ENCODE results near the gene NME4. TPM values are rescaled to one million over a fixed set of nuclear protein-coding genes. Genes with fewer than 3 reads are reported as not detected.
"Not testable (repeated sequence)": the region's sequence is repeated elsewhere in the genome, so short reads cannot be mapped to it uniquely, and the experiment has no call there.

NME4 gene
- total RNA-seq (43.3 and 48.7 TPM in 2 replicates), polyA plus RNA-seq (61.9 and 77.9 TPM in 2 replicates), polyA minus RNA-seq (34.8 and 50.3 TPM in 2 replicates)
- 38.7 TPM for total RNA-seq (2013)

DNA sequence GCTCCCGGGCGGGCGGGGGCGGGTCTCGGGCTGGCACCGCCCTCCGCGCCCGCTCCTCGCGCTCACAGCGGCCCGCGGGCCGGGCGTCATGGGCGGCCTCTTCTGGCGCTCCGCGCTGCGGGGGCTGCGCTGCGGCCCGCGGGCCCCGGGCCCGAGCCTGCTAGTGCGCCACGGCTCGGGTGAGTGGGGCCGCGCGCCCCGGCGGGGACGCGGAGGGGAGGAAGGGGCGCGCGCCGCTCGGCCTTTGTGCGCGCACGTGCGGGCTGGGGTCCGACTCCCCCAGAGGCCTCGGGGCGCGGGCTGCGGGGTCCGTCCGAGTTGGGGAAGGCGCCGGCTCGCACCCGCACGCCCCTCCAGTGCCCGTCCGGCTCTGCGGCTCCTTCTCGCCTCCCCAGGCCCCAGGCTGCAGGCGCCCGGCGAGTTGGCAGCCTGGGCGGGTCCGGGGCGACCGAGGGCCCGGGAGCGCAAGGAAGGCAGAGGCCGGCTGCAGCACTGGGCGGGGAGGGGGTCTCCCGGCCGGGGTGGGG lies at the start of gene NME4:
Gene NME4 (plus strand): TSS at position 65 of the 527 bp plus-strand sequence. CDS start 24 bp downstream, at position 89.
- H3K4me3 ChIP-seq (ENCODE audit: control extremely low read depth in 1 of 5, extremely low read depth in 1 of 5, insufficient read depth in 1 of 5, low read depth in 2 of 5, low read length in 4 of 5): peak within 1 kb of the TSS; percentile 36 to 57 (median 55)
- peak within 1 kb of the TSS; percentile 62 for H2AFZ ChIP-seq (ENCODE audit: insufficient read depth, low read depth, low read length, poor library complexity, severe bottlenecking)
- ATAC-seq (ENCODE audit: low read depth) (no peak), DNase-seq (peak; percentile 62)
- peaks cover 7% of the 10 kb centered on the region for H4K20me1 ChIP-seq (ENCODE audit: control insufficient read depth, insufficient read depth, low read length, poor library complexity, severe bottlenecking)
- peak within 1 kb of the TSS; percentile 32 for H3K9ac ChIP-seq (ENCODE audit: low read length)
- H3K27ac ChIP-seq (ENCODE audit: low read length in 2 of 2): no peak within 1 kb of the TSS
- H3K4me1 ChIP-seq (ENCODE audit: control insufficient read depth in 2 of 2, insufficient read depth in 2 of 2, low read length in 2 of 2): peaks cover 26 to 35% of the 10 kb centered on the region in 2 donors
- Mint-ChIP-seq H3K4me1 (peaks cover 27% of the 10 kb centered on the region), H3K4me3 (peak within 1 kb of the TSS; percentile 92), H3K27me3 (no peaks in the 10 kb centered on the region), H3K9me3 (ENCODE audit: insufficient read depth) (no peaks in the 10 kb centered on the region), H3K27ac (peak within 1 kb of the TSS; percentile 93)
- H3K9me3 ChIP-seq (ENCODE audit: control extremely low read depth in 1 of 3, control insufficient read depth in 2 of 3, insufficient read depth in 1 of 3, low read length in 2 of 3): peaks cover 0 to 6% (median 0%) of the 10 kb centered on the region in 3 donors
- POLR2A ChIA-PET: interaction anchor here (0.6 to 1.0 kb wide), 2 partner anchors 15 to 22 kb away, joined by 4 to 8 read pairs; no protein-coding TSS in a partner anchor
- WGBS (ENCODE audit: insufficient coverage): 0% methylated on average over 65 of the region's 75 CpGs
- peak within 1 kb of the TSS; percentile 79 for H3K4me2 ChIP-seq (replicated peaks; ENCODE audit: low read depth, low read length, poor library complexity, severe bottlenecking)
- TF ChIP-seq, protein P1, sequence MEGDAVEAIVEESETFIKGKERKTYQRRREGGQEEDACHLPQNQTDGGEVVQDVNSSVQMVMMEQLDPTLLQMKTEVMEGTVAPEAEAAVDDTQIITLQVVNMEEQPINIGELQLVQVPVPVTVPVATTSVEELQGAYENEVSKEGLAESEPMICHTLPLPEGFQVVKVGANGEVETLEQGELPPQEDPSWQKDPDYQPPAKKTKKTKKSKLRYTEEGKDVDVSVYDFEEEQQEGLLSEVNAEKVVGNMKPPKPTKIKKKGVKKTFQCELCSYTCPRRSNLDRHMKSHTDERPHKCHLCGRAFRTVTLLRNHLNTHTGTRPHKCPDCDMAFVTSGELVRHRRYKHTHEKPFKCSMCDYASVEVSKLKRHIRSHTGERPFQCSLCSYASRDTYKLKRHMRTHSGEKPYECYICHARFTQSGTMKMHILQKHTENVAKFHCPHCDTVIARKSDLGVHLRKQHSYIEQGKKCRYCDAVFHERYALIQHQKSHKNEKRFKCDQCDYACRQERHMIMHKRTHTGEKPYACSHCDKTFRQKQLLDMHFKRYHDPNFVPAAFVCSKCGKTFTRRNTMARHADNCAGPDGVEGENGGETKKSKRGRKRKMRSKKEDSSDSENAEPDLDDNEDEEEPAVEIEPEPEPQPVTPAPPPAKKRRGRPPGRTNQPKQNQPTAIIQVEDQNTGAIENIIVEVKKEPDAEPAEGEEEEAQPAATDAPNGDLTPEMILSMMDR (IDR thresholded peaks at IDR 0.05): no peak
- no peak for TF ChIP-seq EZH2 (IDR thresholded peaks at IDR 0.05; ENCODE audit: borderline replicate concordance, insufficient read depth, low read depth, low read length, poor library complexity, severe bottlenecking)
- CTCF ChIA-PET: no interaction called here
- no peaks in the 10 kb centered on the region for H3K79me2 ChIP-seq (ENCODE audit: control insufficient read depth, insufficient read depth, low read length)
- intact Hi-C loops (cut with micrococcal nuclease): no loop called here
- H3K27me3 ChIP-seq (replicated peaks in 1 of 4; ENCODE audit: control extremely low read depth in 1 of 4, control insufficient read depth in 3 of 4, insufficient read depth in 4 of 4, low read length in 3 of 4): no peaks in the 10 kb centered on the region
- H3K36me3 ChIP-seq (replicated peaks in 1 of 2; ENCODE audit: control extremely low read depth in 1 of 2, control insufficient read depth in 1 of 2, extremely low read depth in 1 of 2, insufficient read depth in 2 of 2, low read length in 1 of 2): peaks cover 0 to 6% of the 10 kb centered on the region in 2 experiments

GRCh38 chr16:347203-347602 lies 49.8 kb upstream of the NME4 start:
- POLR2A ChIA-PET: no interaction called here
- peaks cover 12 to 25% of the 10 kb centered on the region in 2 donors for H3K4me1 ChIP-seq (ENCODE audit: control insufficient read depth in 2 of 2, insufficient read depth in 2 of 2, low read length in 2 of 2)
- H3K27ac ChIP-seq (ENCODE audit: low read length in 2 of 2): no peak overlapping the region
- Mint-ChIP-seq H3K4me3 (no peak overlapping the region), H3K27me3 (no peaks in the 10 kb centered on the region), H3K9me3 (ENCODE audit: insufficient read depth) (no peaks in the 10 kb centered on the region), H3K27ac (no peak overlapping the region), H3K4me1 (peaks cover 43% of the 10 kb centered on the region)
- CTCF ChIA-PET: no interaction called here
- no peak overlapping the region for H3K4me3 ChIP-seq (ENCODE audit: control extremely low read depth in 1 of 5, extremely low read depth in 1 of 5, insufficient read depth in 1 of 5, low read depth in 2 of 5, low read length in 4 of 5)
- H3K9me3 ChIP-seq (ENCODE audit: control extremely low read depth in 1 of 3, control insufficient read depth in 2 of 3, insufficient read depth in 1 of 3, low read length in 2 of 3): no peaks in the 10 kb centered on the region
- no peak overlapping the region for H3K4me2 ChIP-seq (replicated peaks; ENCODE audit: low read depth, low read length, poor library complexity, severe bottlenecking)
- intact Hi-C loops (cut with micrococcal nuclease): no loop called here
- H3K9ac ChIP-seq (ENCODE audit: low read length): no peak overlapping the region
- H4K20me1 ChIP-seq (ENCODE audit: control insufficient read depth, insufficient read depth, low read length, poor library complexity, severe bottlenecking): peaks cover 88% of the 10 kb centered on the region
- H3K27me3 ChIP-seq (replicated peaks in 1 of 4; ENCODE audit: control extremely low read depth in 1 of 4, control insufficient read depth in 3 of 4, insufficient read depth in 4 of 4, low read length in 3 of 4): no peaks in the 10 kb centered on the region
- WGBS (ENCODE audit: insufficient coverage): 97% methylated on average over 5 of the region's 6 CpGs
- TF ChIP-seq, protein P1 (IDR thresholded peaks at IDR 0.05): no peak
- no peak for TF ChIP-seq EZH2 (IDR thresholded peaks at IDR 0.05; ENCODE audit: borderline replicate concordance, insufficient read depth, low read depth, low read length, poor library complexity, severe bottlenecking)
- ATAC-seq (ENCODE audit: low read depth) (no peak), DNase-seq (peak; percentile 3)
- no peak overlapping the region for H2AFZ ChIP-seq (ENCODE audit: insufficient read depth, low read depth, low read length, poor library complexity, severe bottlenecking)
- peaks cover 91% of the 10 kb centered on the region for H3K79me2 ChIP-seq (ENCODE audit: control insufficient read depth, insufficient read depth, low read length)
- peaks cover 5 to 32% of the 10 kb centered on the region in 2 experiments for H3K36me3 ChIP-seq (replicated peaks in 1 of 2; ENCODE audit: control extremely low read depth in 1 of 2, control insufficient read depth in 1 of 2, extremely low read depth in 1 of 2, insufficient read depth in 2 of 2, low read length in 1 of 2)

- peaks cover 40% of the 10 kb centered on the region for H3K4me1 Mint-ChIP-seq
These were observed 48.5 kb upstream of the NME4 start for GRCh38 chr16:348495-348894.

More at GRCh38 chr16:348495-348894, 48.5 kb upstream of the NME4 start:
- DNase-seq; intact Hi-C loops (cut with micrococcal nuclease); H3K27ac Mint-ChIP-seq; H3K9ac ChIP-seq (ENCODE audit: low read length); POLR2A ChIA-PET; H3K4me3 Mint-ChIP-seq; H2AFZ ChIP-seq (ENCODE audit: insufficient read depth, low read depth, low read length, poor library complexity, severe bottlenecking); H3K27ac ChIP-seq (ENCODE audit: low read length in 2 of 2); H3K27me3 ChIP-seq (replicated peaks in 1 of 4; ENCODE audit: control extremely low read depth in 1 of 4, control insufficient read depth in 3 of 4, insufficient read depth in 4 of 4, low read length in 3 of 4); H3K9me3 ChIP-seq (ENCODE audit: control extremely low read depth in 1 of 3, control insufficient read depth in 2 of 3, insufficient read depth in 1 of 3, low read length in 2 of 3); H3K4me3 ChIP-seq (ENCODE audit: control extremely low read depth in 1 of 5, extremely low read depth in 1 of 5, insufficient read depth in 1 of 5, low read depth in 2 of 5, low read length in 4 of 5); H3K27me3 Mint-ChIP-seq; H3K9me3 Mint-ChIP-seq (ENCODE audit: insufficient read depth); ATAC-seq (ENCODE audit: low read depth): not testable (repeated sequence)
- WGBS (ENCODE audit: insufficient coverage): 95% methylated on average over 6 of the region's 10 CpGs
- Histone ChIP-seq H4K20me1 (ENCODE audit: control insufficient read depth, insufficient read depth, low read length, poor library complexity, severe bottlenecking) (peaks cover 78% of the 10 kb centered on the region), H3K79me2 (ENCODE audit: control insufficient read depth, insufficient read depth, low read length) (peaks cover 78% of the 10 kb centered on the region), H3K4me2 (replicated peaks; ENCODE audit: low read depth, low read length, poor library complexity, severe bottlenecking) (peak overlapping the region; percentile 24), H3K36me3 (replicated peaks in 1 of 2; ENCODE audit: control extremely low read depth in 1 of 2, control insufficient read depth in 1 of 2, extremely low read depth in 1 of 2, insufficient read depth in 2 of 2, low read length in 1 of 2) (peaks cover 2 to 25% of the 10 kb centered on the region in 2 experiments), H3K4me1 (ENCODE audit: control insufficient read depth in 2 of 2, insufficient read depth in 2 of 2, low read length in 2 of 2) (peaks cover 16 to 30% of the 10 kb centered on the region in 2 donors)
- CTCF ChIA-PET: interaction anchor here (0.7 to 2.3 kb wide), 2 partner anchors 74 to 241 kb away, joined by 3 to 6 read pairs; no protein-coding TSS in a partner anchor
